ENCODE data around the gene FAM20B.
A peak's percentile ranks its signal among the peaks of the same experiment; 100 is the strongest.
"Not testable (repeated sequence)": the region's sequence is repeated elsewhere in the genome, so short reads cannot be mapped to it uniquely, and the experiment has no call there.

Gene FAM20B

GRCh38 chr1:179025125-179025974, at the start of gene FAM20B:
Gene FAM20B (plus strand): TSS chr1:179025894. CDS start chr1:179043848, 17,954 bp downstream.
- peak; percentile 91 for DNase-seq

- DNase-seq, result no peak
These were observed 49.2 kb upstream of the FAM20B start for GRCh38 chr1:178976541-178976940.

GRCh38 chr1:178986204-178986603, 39.5 kb upstream of the FAM20B start:
- no peak for DNase-seq

GRCh38 chr1:178988198-178988597, 37.5 kb upstream of the FAM20B start:
- not testable (repeated sequence) for DNase-seq

- DNase-seq, result no peak
These were observed 32.1 kb upstream of the FAM20B start for GRCh38 chr1:178993559-178993958.

GRCh38 chr1:178997428-178997827, 28.3 kb upstream of the FAM20B start:
- DNase-seq, result no peak

GRCh38 chr1:178998295-178998694, 27.4 kb upstream of the FAM20B start:
- no peak for DNase-seq

GRCh38 chr1:178999061-178999460, 26.6 kb upstream of the FAM20B start:
- DNase-seq, result no peak

- no peak for DNase-seq
These were observed 24.2 kb upstream of the FAM20B start for GRCh38 chr1:179001451-179001850.

GRCh38 chr1:179002064-179002463, 23.6 kb upstream of the FAM20B start:
- DNase-seq, result not testable (repeated sequence)

GRCh38 chr1:179002552-179003345, 22.9 kb upstream of the FAM20B start:
- DNase-seq, result peak; percentile 21

- no peak for DNase-seq
These were observed 22.1 kb upstream of the FAM20B start for GRCh38 chr1:179003512-179004066.

- no peak for DNase-seq
These were observed 18.5 kb upstream of the FAM20B start for GRCh38 chr1:179007233-179007632.

- no peak for DNase-seq
These were observed 15.0 kb upstream of the FAM20B start for GRCh38 chr1:179010671-179011070.

- no peak for DNase-seq
These were observed 13.7 kb upstream of the FAM20B start for GRCh38 chr1:179012038-179012437.

GRCh38 chr1:179014123-179014522, 11.6 kb upstream of the FAM20B start:
- no peak for DNase-seq

- no peak for DNase-seq
These were observed 10.3 kb upstream of the FAM20B start for GRCh38 chr1:179015396-179015795.

GRCh38 chr1:179016706-179017382, 8.8 kb upstream of the FAM20B start:
- no peak for DNase-seq

- no peak for DNase-seq
These were observed 8.0 kb upstream of the FAM20B start for GRCh38 chr1:179017383-179018326.

GRCh38 chr1:179021873-179022272, 3.8 kb upstream of the FAM20B start:
- DNase-seq, result peak; percentile 56

- no peak for DNase-seq
These were observed 1.6 kb upstream of the FAM20B start for GRCh38 chr1:179023946-179024650.

Measured in NCI-H510A (cell line).